ENCODE data around the gene ALDH6A1.

The ALDH6A1 gene

GRCh38 chr14:74018174-74018585 lies 66.1 kb downstream of the ALDH6A1 start:
- TF ChIP-seq CTCF (conservative IDR thresholded peaks at IDR 0.05; ENCODE audit: control insufficient read depth, insufficient read depth, low read depth, low read length), result no peak
- peak overlapping the region; percentile 88 for H3K4me3 ChIP-seq (ENCODE audit: control insufficient read depth, low read depth, low read length)
- peak; percentile 82 for DNase-seq (ENCODE audit: low read depth)

- TF ChIP-seq CTCF (conservative IDR thresholded peaks at IDR 0.05; ENCODE audit: control insufficient read depth, insufficient read depth, low read depth, low read length), result no peak
- H3K4me3 ChIP-seq (ENCODE audit: control insufficient read depth, low read depth, low read length), result no peak overlapping the region
- no peak for DNase-seq (ENCODE audit: low read depth)
These were observed 68.3 kb downstream of the ALDH6A1 start for GRCh38 chr14:74015963-74016362.

- DNase-seq (ENCODE audit: low read depth), result no peak
- no peak for TF ChIP-seq CTCF (conservative IDR thresholded peaks at IDR 0.05; ENCODE audit: control insufficient read depth, insufficient read depth, low read depth, low read length)
- H3K4me3 ChIP-seq (ENCODE audit: control insufficient read depth, low read depth, low read length), result no peak overlapping the region
These were observed 69.1 kb downstream of the ALDH6A1 start for GRCh38 chr14:74015176-74015575.

- no peak for TF ChIP-seq CTCF (conservative IDR thresholded peaks at IDR 0.05; ENCODE audit: control insufficient read depth, insufficient read depth, low read depth, low read length)
- DNase-seq (ENCODE audit: low read depth), result peak; percentile 29
- H3K4me3 ChIP-seq (ENCODE audit: control insufficient read depth, low read depth, low read length), result no peak overlapping the region
These were observed 70.0 kb downstream of the ALDH6A1 start for GRCh38 chr14:74014299-74014698.

GRCh38 chr14:74008843-74009499 lies 75.3 kb downstream of the ALDH6A1 start:
- TF ChIP-seq CTCF (conservative IDR thresholded peaks at IDR 0.05; ENCODE audit: control insufficient read depth, insufficient read depth, low read depth, low read length), result no peak
- H3K4me3 ChIP-seq (ENCODE audit: control insufficient read depth, low read depth, low read length), result no peak overlapping the region

More at GRCh38 chr14:74008843-74009499, 75.3 kb downstream of the ALDH6A1 start:
- DNase-seq (ENCODE audit: low read depth), result no peak

Data from fibroblast of mammary gland (primary cell).